HUDEP-2 (cell line): ENCODE data around the gene PPP1R1A.
A peak's percentile ranks its signal among the peaks of the same experiment; 100 is the strongest.

Experiments used
- DNase-seq, 76 experiments: peaks; one replicate each; lab custom pipeline; 2025; ENCODE audit not compliant: unreplicated experiment in 76 of 76; lab: John Stamatoyannopoulos, UW

PPP1R1A gene

GRCh38 chr12:54603872-54604271, 15.4 kb upstream of the PPP1R1A start:
- no peak for DNase-seq

GRCh38 chr12:54603173-54603814, 14.8 kb upstream of the PPP1R1A start:
- peak in 41 of 76 experiments; percentile 3 to 67 (median 22) for DNase-seq

DNA sequence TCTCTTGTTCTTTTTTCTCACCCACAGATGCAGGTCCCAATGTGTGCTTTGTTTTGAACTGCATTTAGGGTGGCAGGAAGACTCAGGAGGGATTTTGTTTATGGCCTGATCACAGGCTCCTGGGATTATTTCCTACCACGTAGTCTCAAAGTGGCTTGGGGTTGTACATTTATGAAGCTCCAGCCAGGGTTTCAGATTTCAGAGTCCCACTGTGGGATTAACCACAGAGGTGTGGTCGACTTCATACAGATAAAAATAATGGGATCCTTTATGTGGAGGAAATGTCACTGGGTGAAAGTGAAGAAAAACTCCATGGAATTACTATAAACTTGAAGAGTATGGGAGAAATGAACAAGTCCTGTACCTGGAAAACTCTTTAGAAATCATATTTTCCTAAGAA, 14.2 kb upstream of the PPP1R1A start:
- DNase-seq, result no peak

DNA sequence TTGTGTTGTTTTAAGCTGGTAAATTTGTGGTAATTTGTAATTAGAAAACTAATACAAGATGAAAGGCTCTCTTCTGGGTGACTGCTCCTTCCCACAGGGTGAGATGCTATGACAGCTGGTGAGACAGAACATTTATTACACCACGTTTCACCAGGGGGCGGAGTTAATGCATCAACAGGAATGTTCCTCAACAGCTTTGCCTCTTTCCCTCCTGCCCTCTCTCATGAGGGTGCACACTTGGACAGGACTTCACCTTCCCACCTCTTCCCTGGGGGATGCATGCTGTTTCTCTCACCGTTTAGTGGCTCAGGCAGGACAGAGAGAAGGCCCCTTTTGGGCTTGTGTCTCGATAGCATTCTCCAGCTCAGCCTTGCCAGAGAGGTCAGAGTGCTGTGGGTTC, 13.4 kb upstream of the PPP1R1A start:
- DNase-seq, result no peak

GRCh38 chr12:54598970-54599369, 10.5 kb upstream of the PPP1R1A start:
- DNase-seq, result no peak

DNA sequence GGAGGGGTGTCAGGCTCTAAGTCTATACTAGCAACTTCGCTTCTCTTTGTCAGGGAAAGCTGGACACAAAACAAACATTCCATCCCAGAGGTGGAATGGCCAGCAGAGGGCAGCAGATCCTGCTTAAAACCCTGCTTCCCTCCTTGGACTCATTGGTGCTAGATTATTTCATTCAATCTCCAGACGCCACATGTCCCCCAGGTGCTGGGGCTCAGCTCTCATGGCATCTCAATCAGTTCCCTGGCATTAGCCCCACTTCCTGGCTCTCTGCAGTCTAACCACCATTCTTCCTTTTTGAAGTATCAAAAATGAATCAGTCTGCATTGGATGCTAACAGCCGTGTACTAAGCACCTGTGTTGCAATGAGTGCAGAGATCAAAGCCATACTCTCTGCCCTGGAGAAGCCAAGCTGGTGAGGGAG, 8.1 kb upstream of the PPP1R1A start:
- peak in 38 of 76 experiments; percentile 1 to 44 (median 18) for DNase-seq

DNA sequence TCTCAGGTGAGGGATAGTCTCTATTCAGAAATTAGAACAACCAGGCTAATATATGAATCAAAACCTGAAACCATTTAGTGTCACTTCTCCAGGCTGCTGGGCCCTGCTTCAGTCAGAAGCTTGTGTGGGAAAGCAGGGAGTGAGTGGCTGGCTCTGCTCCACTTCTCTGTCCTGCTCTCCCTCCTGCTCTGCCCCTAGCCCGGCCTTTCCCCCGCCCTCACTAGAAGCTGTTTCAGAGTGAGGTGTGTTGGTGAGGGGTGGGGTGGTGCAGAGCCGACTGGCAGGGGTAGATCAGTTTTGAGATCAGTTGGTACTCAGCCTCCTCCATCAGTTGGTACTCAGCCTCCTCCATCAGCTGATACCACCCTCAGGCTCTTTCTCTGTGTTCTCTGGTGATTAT, 7.0 kb upstream of the PPP1R1A start:
- no peak for DNase-seq

DNA sequence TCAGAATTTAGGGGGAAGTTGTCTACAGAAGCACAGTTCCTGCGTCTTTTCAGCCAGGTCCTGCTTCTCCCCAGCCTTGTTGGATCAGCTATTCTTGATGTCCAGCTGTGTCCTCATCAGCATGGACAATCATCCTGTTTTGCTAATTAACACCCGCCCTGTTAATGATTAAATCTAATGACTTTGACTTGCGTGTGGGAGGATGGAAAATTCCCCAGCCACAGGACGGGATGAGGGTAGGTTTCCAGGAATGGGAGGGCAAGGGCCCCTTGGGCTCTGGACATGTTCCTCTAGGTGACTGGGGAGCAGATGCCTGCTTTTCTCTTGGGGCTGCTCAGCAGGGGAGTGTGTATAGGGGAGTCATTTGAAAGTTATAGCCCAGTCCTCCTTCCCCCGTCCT, 5.3 kb upstream of the PPP1R1A start:
- no peak for DNase-seq

- DNase-seq, result no peak
Measured at GRCh38 chr12:54593135-54593534, 4.7 kb upstream of the PPP1R1A start.

DNA sequence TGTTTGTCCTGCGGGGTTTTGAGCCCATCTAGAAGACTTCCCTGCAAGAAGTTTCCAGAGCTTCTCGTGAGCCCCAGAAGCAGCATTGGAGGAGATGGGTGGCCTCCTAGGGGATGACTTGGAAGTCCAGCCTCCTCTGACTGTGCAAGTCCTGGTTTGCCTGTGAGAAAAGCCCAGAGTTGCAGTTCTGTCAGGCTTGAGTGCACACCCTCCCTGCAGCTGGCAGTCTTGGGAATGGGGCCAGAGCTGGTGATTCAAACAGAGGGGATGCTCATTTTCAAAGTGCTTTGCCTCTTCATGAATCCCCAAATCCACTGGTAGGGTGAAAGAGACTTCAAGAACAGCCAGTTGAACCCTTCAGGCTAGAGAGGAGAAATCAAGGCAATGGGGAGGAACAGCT, 3.9 kb upstream of the PPP1R1A start:
- no peak for DNase-seq

- DNase-seq, result no peak
Measured at GRCh38 chr12:54590978-54591591, 2.6 kb upstream of the PPP1R1A start.

GRCh38 chr12:54589964-54590363, 1.5 kb upstream of the PPP1R1A start:
- DNase-seq, result no peak

DNA sequence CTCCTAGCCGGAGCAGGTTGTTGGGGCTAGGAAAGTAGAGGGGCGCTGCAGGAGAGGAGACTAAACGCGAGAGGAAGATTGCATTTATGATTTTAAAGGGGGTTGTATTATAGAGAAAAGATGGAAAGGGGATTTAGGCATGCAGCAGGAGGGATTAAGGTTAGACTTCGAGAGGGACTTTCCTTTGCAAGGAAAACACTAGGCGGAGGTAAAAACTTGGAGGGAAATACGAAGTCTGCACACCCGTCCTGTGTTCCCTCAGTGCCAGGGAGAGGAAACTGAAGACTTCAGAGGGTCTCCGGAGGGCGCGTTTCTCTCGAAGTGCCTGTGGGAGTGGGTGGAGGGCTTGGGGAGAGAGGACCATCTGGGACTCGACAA, 420 bp upstream of the PPP1R1A start:
- DNase-seq, result no peak

GRCh38 chr12:54587315-54587873, 1.1 kb downstream of the PPP1R1A start:
- DNase-seq, result no peak

GRCh38 chr12:54586620-54587019, 1.8 kb downstream of the PPP1R1A start:
- DNase-seq, result no peak

DNA sequence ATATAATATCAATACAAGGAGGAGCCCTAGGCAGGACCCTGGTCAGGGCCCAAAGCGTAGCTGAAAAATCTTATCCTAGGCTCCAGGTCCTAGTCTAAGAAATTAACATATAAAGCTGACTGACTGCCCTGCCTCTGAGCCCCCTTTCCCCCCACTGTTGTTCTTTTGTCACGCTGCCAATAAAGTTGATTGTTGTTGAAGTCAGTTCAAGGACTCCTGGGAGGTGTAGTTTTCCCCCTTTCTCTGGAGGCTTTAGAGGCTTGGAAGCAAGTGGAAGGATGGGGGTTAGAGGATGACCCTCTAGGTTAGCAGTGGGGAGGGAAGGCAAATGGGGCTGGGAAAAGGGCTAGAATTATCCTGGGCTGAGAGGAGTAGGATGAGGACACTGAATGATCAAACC, 3.2 kb downstream of the PPP1R1A start:
- no peak for DNase-seq

DNA sequence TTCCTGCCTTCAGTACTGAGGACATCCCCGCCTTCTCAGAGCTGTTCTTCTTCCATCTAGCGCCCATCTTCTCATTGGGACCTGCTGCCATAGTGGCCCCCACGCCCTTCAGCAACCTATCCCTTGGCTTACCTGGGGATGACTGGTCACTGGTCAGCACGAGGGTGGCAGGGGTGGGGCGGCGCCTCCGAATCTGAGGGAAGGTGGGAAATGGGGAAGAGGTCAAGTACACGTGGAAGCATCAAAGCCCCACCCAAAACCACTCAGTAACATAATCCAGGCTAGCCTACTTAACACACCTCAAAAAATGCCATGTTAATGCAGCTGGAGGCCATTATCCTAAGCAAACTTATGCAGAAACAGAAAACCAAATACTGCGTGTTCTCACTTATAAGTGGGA, 4.3 kb downstream of the PPP1R1A start:
- no peak for DNase-seq

- no peak for DNase-seq
Measured at GRCh38 chr12:54583726-54584125, 4.7 kb downstream of the PPP1R1A start.

DNA sequence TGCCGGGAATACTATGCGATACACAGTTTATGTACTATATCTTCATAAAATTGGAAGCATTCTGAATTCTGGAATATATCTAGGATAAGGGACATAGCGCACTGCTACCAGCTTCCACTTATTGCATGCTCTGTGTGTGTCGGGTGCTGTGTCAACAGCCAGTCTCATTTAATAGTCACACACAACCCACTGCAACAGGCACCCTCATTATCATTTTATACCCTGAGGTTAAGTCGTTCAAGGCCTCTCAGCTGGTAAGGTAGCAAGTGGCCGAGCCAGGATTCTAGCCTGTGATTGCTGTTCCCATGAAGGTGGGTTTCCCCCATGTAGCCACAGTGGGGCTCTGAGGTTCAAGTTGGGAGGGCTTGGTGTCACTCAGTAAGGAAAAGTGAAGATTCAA, 7.0 kb downstream of the PPP1R1A start:
- DNase-seq, result no peak

GRCh38 chr12:54579696-54580333, 8.6 kb downstream of the PPP1R1A start:
- peak in 71 of 76 experiments; percentile 4 to 92 (median 69) for DNase-seq

- no peak for DNase-seq
Measured at GRCh38 chr12:54579258-54579657, 9.2 kb downstream of the PPP1R1A start.

DNA sequence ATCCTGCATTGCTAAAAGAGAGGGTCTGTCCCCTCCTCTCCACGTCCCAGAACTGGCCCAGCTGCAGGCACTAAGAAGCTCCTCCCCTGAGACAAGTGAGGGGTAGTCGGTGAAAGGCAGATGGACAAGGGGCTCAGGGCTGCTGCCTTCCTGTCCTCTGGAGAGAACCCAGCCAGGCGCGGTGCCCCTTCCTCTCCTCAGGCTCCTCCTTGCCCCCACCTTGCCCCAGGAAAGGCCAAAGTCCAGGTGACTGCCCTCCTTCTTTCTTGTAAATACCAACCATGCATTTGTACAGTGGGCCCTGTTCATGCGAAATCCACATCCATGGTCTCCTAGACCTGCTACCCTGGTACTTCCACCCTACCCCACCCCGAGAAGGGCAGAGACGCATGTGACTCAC, 9.7 kb downstream of the PPP1R1A start:
- DNase-seq, result no peak
